Measurements from ENCODE around the gene ANKRA2. TPM values are rescaled to one million over a fixed set of nuclear protein-coding genes. Genes with fewer than 3 reads are reported as not detected.

The ANKRA2 gene
- total RNA-seq, 1 donor from 2014 or later = 19.2 TPM

- Mint-ChIP-seq H3K4me3 (ENCODE audit: unreplicated experiment) (no peak overlapping the region), H3K27ac (ENCODE audit: unreplicated experiment) (no peak overlapping the region)
- no peak for DNase-seq (ENCODE audit: low spot score)
Observed at GRCh38 chr5:73591698-73592501, 26.5 kb upstream of the ANKRA2 start.

GRCh38 chr5:73591102-73591695 lies 25.8 kb upstream of the ANKRA2 start:
- Mint-ChIP-seq H3K9me3 (ENCODE audit: low read depth) (no peaks in the 10 kb centered on the region), H3K36me3 (ENCODE audit: low read depth) (peaks cover 3% of the 10 kb centered on the region), H3K27me3 (ENCODE audit: low read depth) (no peaks in the 10 kb centered on the region), H3K4me3 (ENCODE audit: unreplicated experiment) (no peak overlapping the region), H3K4me1 (ENCODE audit: low read depth) (peaks cover 16% of the 10 kb centered on the region), H3K27ac (ENCODE audit: unreplicated experiment) (no peak overlapping the region)
- peak; percentile 95 for TF ChIP-seq CTCF (IDR thresholded peaks at IDR 0.05)
- DNase-seq (ENCODE audit: low spot score) = no peak

More at GRCh38 chr5:73591698-73592501, 26.5 kb upstream of the ANKRA2 start:
- Mint-ChIP-seq H3K36me3 (ENCODE audit: low read depth) (no peaks in the 10 kb centered on the region), H3K9me3 (ENCODE audit: low read depth) (no peaks in the 10 kb centered on the region), H3K4me1 (ENCODE audit: low read depth) (peaks cover 16% of the 10 kb centered on the region), H3K27me3 (ENCODE audit: low read depth) (no peaks in the 10 kb centered on the region)
- no peak for TF ChIP-seq CTCF (IDR thresholded peaks at IDR 0.05)

- H3K4me1 Mint-ChIP-seq (ENCODE audit: low read depth) = peaks cover 16% of the 10 kb centered on the region
- H3K27me3 Mint-ChIP-seq (ENCODE audit: low read depth) = no peaks in the 10 kb centered on the region
- H3K36me3 Mint-ChIP-seq (ENCODE audit: low read depth) = peaks cover 3% of the 10 kb centered on the region
- no peak for DNase-seq (ENCODE audit: low spot score)
- no peak overlapping the region for H3K4me3 Mint-ChIP-seq (ENCODE audit: unreplicated experiment)
- H3K27ac Mint-ChIP-seq (ENCODE audit: unreplicated experiment) = no peak overlapping the region
- no peaks in the 10 kb centered on the region for H3K9me3 Mint-ChIP-seq (ENCODE audit: low read depth)
- TF ChIP-seq CTCF (IDR thresholded peaks at IDR 0.05) = no peak
Observed at GRCh38 chr5:73587923-73588322, 22.5 kb upstream of the ANKRA2 start.

GRCh38 chr5:73582285-73583145 lies 17.1 kb upstream of the ANKRA2 start:
- Mint-ChIP-seq H3K27ac (ENCODE audit: unreplicated experiment) (no peak overlapping the region), H3K27me3 (ENCODE audit: low read depth) (no peaks in the 10 kb centered on the region), H3K36me3 (ENCODE audit: low read depth) (peaks cover 26% of the 10 kb centered on the region), H3K9me3 (ENCODE audit: low read depth) (no peaks in the 10 kb centered on the region), H3K4me1 (ENCODE audit: low read depth) (no peaks in the 10 kb centered on the region), H3K4me3 (ENCODE audit: unreplicated experiment) (no peak overlapping the region)
- no peak for TF ChIP-seq CTCF (IDR thresholded peaks at IDR 0.05)
- no peak for DNase-seq (ENCODE audit: low spot score)

- peaks cover 2% of the 10 kb centered on the region for H3K36me3 Mint-ChIP-seq (ENCODE audit: low read depth)
- H3K27ac Mint-ChIP-seq (ENCODE audit: unreplicated experiment) = peak overlapping the region; percentile 100
- no peaks in the 10 kb centered on the region for H3K27me3 Mint-ChIP-seq (ENCODE audit: low read depth)
- peaks cover 25% of the 10 kb centered on the region for H3K4me1 Mint-ChIP-seq (ENCODE audit: low read depth)
- H3K9me3 Mint-ChIP-seq (ENCODE audit: low read depth) = no peaks in the 10 kb centered on the region
- no peak for DNase-seq (ENCODE audit: low spot score)
- no peak for TF ChIP-seq CTCF (IDR thresholded peaks at IDR 0.05)
- H3K4me3 Mint-ChIP-seq (ENCODE audit: unreplicated experiment) = peak overlapping the region; percentile 95
Observed at GRCh38 chr5:73565969-73566547, 619 bp upstream of the ANKRA2 start.
